A549 (cell line): Measurements from ENCODE around the gene CRBN.

Source experiments
- BCL3 ChIP-seq: fragments of >200 bp; sonication (Bioruptor Twin); formaldehyde crosslinking; IDR thresholded peaks from 3 replicates; pipeline ENCODE4 v1.6.1; 2016
- CBX8 ChIP-seq: fragments of 200-600 bp; sonication (generic); IDR thresholded peaks from 2 replicates; pipeline ENCODE4 v1.6.1; 2016
- CHD2 ChIP-seq: fragments of 150-350 bp; IDR thresholded peaks from 2 replicates; pipeline ENCODE4 v1.6.1; 2014; ENCODE audit warnings: low read length; ENCODE audit not compliant: partially characterized antibody
- CTCF ChIP-seq: fragments of >200 bp; sonication (Bioruptor Twin); formaldehyde crosslinking; IDR thresholded peaks from 3 replicates; pipeline ENCODE4 v1.5.1; 2016
- EP300 ChIP-seq, 2 experiments: fragments of >200 bp; sonication (Bioruptor Twin); formaldehyde crosslinking; IDR thresholded peaks; 2 replicates in 1 of 2; 3 replicates in 1 of 2; pipeline ENCODE4 v1.6.1; 2016 to 2017
- HMGXB4 ChIP-seq: fragments of 250-450 bp; sonication (Bioruptor Pico); IDR thresholded peaks from 2 replicates; pipeline ENCODE4 v1.5.0; 2021; ENCODE audit warnings: mild to moderate bottlenecking, moderate library complexity, borderline replicate concordance
- MAFK ChIP-seq: fragments of 450-650 bp; IDR thresholded peaks from 2 replicates; pipeline ENCODE4 v1.6.1; 2014; ENCODE audit not compliant: partially characterized antibody
- MAZ ChIP-seq: fragments of 150-350 bp; IDR thresholded peaks from 2 replicates; pipeline ENCODE4 v1.6.1; 2014; ENCODE audit warnings: antibody characterized with exemption, low read depth, low read length, borderline replicate concordance
- MYC ChIP-seq: IDR thresholded peaks from 2 replicates; pipeline ENCODE4 v1.6.1; 2012; ENCODE audit warnings: mild to moderate bottlenecking, inconsistent platforms, low read length, improper control_type of control experiment, borderline replicate concordance
- NR3C1 ChIP-seq: fragments of >200 bp; sonication (Bioruptor Twin); formaldehyde crosslinking; IDR thresholded peaks from 3 replicates; pipeline ENCODE4 v1.6.1; 2017
- POLR2A ChIP-seq: IDR thresholded peaks from 2 replicates; pipeline ENCODE4 v1.6.1; 2012; ENCODE audit warnings: mild to moderate bottlenecking, low read length
- SREBF2 ChIP-seq: fragments of 450-650 bp; IDR thresholded peaks from 2 replicates; pipeline ENCODE4 v1.6.1; 2014; ENCODE audit warnings: mild to moderate bottlenecking, moderate library complexity
- ZC3H11A ChIP-seq: fragments of 450-650 bp; IDR thresholded peaks from 2 replicates; pipeline ENCODE4 v1.6.1; 2014; ENCODE audit warnings: antibody characterized with exemption, mild to moderate bottlenecking

GRCh38 chr3:3180456-3180855 lies 965 bp upstream of the CRBN start:
- TF ChIP-seq MAZ (no peak), POLR2A (no peak), CTCF (no peak), MAFK (no peak), EP300 (IDR thresholded peaks at IDR 0.05) (no peak), HMGXB4 (no peak), CHD2 (no peak), ZC3H11A (no peak), MYC (no peak), NR3C1 (no peak), SREBF2 (no peak), BCL3 (no peak), CBX8 (no peak)
